Stimulated activated naive B cell treated with anti-CD40 and anti-IgM and Interleukin-4, amounts not matched to agents 10 μg/mL and 1 μg/mL and 100 μg/mL, for 72 hours (primary cell): ENCODE results near the gene INSIG1.
A peak's percentile ranks its signal among the peaks of the same experiment; 100 is the strongest.

Experiments used
- ATAC-seq, 2 donors: fragments of 150-1000 bp; cut with Tn5 transposase; replicated peaks; 2 replicates each; pipeline ENCODE4 v1.10.0; 2021; ENCODE audit warnings: moderate library complexity in 1 of 2
- DNase-seq: peaks from one replicate; pipeline ENCODE4 v3.0.0; 2021
- H3K27ac Mint-ChIP-seq: one replicate; pipeline ENCODE4 v1.8.0; 2022; ENCODE audit warnings: mild to moderate bottlenecking, mixed read lengths
- H3K27me3 Mint-ChIP-seq, 2 donors: one replicate each; pipeline ENCODE4 v1.8.0; 2022; ENCODE audit warnings: mixed read lengths in 2 of 2
- H3K36me3 Mint-ChIP-seq, 2 donors: one replicate each; pipeline ENCODE4 v1.8.0; 2022; ENCODE audit warnings: mixed read lengths in 2 of 2, mild to moderate bottlenecking in 1 of 2
- H3K4me1 Mint-ChIP-seq, 2 donors: one replicate each; pipeline ENCODE4 v1.8.0; 2022; ENCODE audit warnings: mixed read lengths in 2 of 2, mild to moderate bottlenecking in 1 of 2
- H3K4me3 Mint-ChIP-seq, 2 donors: one replicate each; pipeline ENCODE4 v1.8.0; 2022; ENCODE audit warnings: mild to moderate bottlenecking in 2 of 2, mixed read lengths in 2 of 2, moderate library complexity in 1 of 2
- H3K9me3 Mint-ChIP-seq, 2 donors: one replicate each; pipeline ENCODE4 v1.8.0; 2022; ENCODE audit warnings: mixed read lengths in 2 of 2, mild to moderate bottlenecking in 1 of 2

INSIG1 gene

DNA sequence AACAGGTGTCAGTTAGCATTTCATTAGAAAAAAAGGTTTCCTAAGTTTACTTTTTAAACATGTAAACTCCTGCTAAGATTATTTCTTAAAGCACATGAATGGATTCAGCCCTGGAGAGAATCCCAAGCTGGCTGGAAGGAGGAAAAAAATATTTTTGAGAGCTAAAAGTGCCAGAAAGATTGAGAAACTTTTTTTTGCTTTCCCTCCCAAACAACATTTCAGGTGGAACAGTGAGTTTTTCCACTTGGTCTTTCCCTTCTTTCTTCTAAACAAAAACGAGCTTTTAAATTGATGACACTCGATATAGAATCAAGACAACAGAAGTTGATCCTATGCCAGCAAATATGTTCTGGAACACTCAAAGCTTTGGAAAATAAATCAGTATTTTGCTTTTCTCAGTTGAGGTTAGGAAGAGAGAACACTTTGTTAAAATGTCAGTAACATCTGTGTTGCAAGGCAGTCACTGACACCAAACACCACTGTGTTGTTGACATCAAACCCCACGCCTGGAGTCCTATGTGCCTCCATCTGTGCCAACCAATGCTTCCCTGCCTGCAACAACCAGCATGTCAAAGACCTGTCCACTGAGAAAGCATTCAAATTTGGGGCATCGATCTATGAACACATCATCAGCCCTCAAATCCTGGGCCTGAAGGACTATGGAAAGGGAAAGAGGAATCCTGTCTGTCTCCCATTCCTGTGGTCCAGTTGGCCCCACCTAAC is 22.9 kb upstream of the INSIG1 start:
- no peak overlapping the region for H3K27ac Mint-ChIP-seq
- peaks cover 6 to 16% of the 10 kb centered on the region in 2 donors for H3K27me3 Mint-ChIP-seq
- no peaks in the 10 kb centered on the region for H3K4me1 Mint-ChIP-seq
- no peaks in the 10 kb centered on the region for H3K9me3 Mint-ChIP-seq
- ATAC-seq (no peak), DNase-seq (no peak)
- peaks cover 0 to 2% of the 10 kb centered on the region in 2 donors for H3K36me3 Mint-ChIP-seq
- H3K4me3 Mint-ChIP-seq, result no peak overlapping the region

DNA sequence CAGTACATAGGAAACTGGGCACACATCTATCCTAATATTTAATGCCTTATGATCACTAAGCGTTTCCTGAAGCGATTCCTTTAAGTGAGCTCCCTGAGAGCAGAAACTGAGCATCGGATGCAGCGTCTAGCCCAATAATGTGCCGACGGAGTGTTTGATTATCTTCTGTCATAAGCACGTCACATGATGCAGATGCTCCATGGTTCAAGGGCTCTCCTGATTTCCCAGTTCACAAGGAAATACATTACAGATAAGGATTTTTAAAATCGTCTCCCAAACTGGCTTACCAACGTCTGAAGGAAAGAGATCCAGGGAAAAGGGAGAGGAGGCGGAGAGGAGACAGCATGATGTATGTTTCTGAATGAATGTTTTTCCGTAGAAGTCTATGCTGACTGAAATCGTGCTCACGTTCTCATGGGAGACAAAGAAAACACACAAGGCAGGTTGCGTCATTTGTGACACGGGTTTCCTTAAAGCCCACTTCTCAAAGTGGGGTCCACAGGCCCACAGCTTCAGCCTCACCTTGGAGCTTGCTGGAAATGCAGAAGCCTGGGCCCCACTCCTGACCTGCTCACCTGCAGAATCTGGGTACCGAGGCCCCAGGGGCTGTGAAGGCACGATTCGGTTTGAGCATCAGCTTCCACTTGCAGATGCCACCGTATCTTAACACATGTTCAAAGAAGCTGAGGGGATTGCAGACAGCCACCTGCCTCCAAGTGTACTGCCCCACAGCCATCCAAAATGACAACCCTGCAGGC is 21.5 kb upstream of the INSIG1 start:
- ATAC-seq (no peak), DNase-seq (no peak)
- H3K27me3 Mint-ChIP-seq, result peaks cover 6 to 12% of the 10 kb centered on the region in 2 donors
- peaks cover 0 to 3% of the 10 kb centered on the region in 2 donors for H3K36me3 Mint-ChIP-seq
- no peak overlapping the region for H3K27ac Mint-ChIP-seq
- H3K4me1 Mint-ChIP-seq, result peaks cover 4 to 11% of the 10 kb centered on the region in 2 donors
- no peak overlapping the region for H3K4me3 Mint-ChIP-seq
- no peaks in the 10 kb centered on the region for H3K9me3 Mint-ChIP-seq

DNA sequence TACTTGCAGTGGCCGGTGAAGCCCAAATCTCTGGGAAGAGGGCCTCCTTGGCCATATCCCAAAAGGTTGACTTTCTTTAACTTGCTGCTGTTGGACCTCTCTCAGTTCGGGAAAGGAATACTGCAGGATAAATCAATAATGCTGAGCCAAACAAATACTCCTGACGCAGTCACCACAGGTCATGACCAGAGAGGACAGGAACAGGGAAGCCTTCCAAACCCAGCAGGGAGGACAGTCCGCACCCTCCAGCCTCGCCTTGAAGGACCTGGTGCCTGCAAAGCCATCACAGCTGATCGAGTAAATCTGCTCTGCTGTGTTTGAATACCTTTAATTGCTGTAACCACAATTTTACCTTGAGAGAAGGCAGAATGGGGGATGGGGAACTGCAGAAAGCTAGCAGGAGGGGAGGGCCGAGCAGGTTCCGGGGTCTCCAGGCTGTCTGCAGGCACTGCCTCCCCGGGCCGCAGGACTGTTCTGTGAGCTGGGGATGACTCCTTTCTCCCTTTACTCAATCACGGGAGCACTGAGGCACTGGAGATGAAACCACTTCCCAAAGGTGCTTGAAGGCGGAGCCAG is 20.8 kb upstream of the INSIG1 start:
- peaks cover 0 to 3% of the 10 kb centered on the region in 2 donors for H3K36me3 Mint-ChIP-seq
- peaks cover 7 to 18% of the 10 kb centered on the region in 2 donors for H3K4me1 Mint-ChIP-seq
- peaks cover 6 to 8% of the 10 kb centered on the region in 2 donors for H3K27me3 Mint-ChIP-seq
- no peak for ATAC-seq
- H3K4me3 Mint-ChIP-seq, result no peak overlapping the region
- no peak for DNase-seq
- H3K9me3 Mint-ChIP-seq, result no peaks in the 10 kb centered on the region
- no peak overlapping the region for H3K27ac Mint-ChIP-seq

DNA sequence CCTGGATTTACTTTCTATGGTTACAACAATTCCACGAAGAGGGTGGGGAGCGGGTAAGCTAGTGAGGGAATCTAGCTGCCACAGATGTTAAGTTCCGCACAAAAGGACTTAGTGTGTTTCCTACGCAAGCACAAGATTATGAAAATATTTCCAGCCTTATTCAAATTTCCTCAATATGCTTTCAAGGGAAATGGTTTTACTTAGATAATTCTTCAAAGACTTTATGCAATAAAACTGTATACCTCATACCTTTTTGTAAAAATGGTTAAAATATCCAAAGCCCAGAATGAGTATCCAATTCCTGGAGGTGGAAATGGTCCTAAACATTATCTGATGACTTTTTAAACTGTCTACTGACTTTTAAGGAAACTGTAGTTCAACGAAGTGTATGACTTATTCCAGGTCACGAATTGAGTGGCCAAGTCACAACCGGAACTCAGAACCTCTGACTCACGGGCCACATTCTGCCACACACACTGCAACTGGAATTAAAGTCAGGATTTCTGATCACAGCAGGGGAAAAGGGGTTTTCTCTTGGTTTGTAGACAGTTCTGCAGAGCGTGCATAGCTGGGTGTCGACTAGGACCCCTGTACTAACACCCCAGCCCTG is 20.2 kb upstream of the INSIG1 start:
- Mint-ChIP-seq H3K4me1 (peaks cover 12 to 24% of the 10 kb centered on the region in 2 donors), H3K36me3 (peaks cover 0 to 3% of the 10 kb centered on the region in 2 donors), H3K27me3 (peaks cover 6 to 8% of the 10 kb centered on the region in 2 donors), H3K27ac (no peak overlapping the region), H3K9me3 (no peaks in the 10 kb centered on the region), H3K4me3 (no peak overlapping the region)
- no peak for DNase-seq
- no peak for ATAC-seq

DNA sequence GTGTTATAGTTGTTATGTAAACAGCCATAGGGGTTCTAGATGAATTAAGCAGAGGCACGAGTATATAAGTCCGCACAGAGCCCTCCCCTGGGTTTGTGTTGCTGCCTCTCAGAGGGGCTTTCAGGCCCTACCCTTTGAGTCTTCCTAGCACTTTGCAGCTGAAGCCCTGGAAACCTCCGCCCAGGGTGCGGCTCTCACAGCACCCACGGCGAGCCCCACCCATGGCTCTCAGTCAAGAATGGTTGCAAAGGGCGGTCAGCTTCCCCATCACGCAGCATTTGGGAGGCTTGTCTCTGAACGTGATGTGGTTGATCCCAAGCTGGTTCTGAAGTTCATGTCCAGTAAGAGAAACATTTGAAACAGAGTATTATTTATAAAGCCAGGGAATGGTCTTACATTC is 18.8 kb upstream of the INSIG1 start:
- H3K27ac Mint-ChIP-seq, result no peak overlapping the region
- no peaks in the 10 kb centered on the region for H3K9me3 Mint-ChIP-seq
- peaks cover 23 to 38% of the 10 kb centered on the region in 2 donors for H3K4me1 Mint-ChIP-seq

DNA sequence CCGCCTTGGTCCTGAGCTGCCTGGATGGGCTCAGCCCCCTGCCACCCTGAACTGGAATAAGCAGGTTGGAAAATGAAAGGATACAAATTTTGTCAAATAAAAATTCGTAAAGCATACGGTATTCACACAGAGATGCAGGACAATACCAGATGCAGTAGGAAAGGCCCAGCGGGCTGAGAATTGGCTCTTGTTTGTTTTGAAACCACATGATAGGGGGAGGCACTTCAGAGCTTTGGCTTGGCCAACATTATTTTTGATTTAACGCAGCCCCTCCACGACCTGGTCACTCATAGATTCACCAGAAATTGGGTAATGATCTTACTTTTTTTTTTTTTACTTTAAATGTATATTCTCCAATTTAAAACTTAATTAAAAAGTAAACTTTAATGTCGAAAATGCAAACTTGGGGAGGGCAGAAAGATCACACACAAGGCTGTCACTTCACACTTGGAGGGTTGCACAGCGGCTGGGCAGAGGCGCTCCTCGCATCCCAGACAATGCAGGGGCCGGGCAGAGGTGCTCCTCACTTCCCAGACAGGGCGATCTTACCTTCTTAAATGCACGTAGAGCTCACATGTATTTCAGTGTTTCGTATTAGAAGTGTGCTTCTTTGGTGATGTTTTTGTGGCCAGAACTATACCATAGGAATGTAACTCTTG is 17.8 kb upstream of the INSIG1 start:
- DNase-seq (no peak), ATAC-seq (no peak)
- Mint-ChIP-seq H3K4me1 (peaks cover 31 to 48% of the 10 kb centered on the region in 2 donors), H3K36me3 (peaks cover 0 to 3% of the 10 kb centered on the region in 2 donors), H3K27me3 (no peaks in the 10 kb centered on the region), H3K9me3 (no peaks in the 10 kb centered on the region), H3K4me3 (no peak overlapping the region), H3K27ac (no peak overlapping the region)

More for the DNA sequence above, 18.8 kb upstream of the INSIG1 start:
- DNase-seq, result no peak
- H3K4me3 Mint-ChIP-seq, result no peak overlapping the region
- H3K27me3 Mint-ChIP-seq, result no peaks in the 10 kb centered on the region
- H3K36me3 Mint-ChIP-seq, result peaks cover 0 to 3% of the 10 kb centered on the region in 2 donors
- ATAC-seq, result no peak

DNA sequence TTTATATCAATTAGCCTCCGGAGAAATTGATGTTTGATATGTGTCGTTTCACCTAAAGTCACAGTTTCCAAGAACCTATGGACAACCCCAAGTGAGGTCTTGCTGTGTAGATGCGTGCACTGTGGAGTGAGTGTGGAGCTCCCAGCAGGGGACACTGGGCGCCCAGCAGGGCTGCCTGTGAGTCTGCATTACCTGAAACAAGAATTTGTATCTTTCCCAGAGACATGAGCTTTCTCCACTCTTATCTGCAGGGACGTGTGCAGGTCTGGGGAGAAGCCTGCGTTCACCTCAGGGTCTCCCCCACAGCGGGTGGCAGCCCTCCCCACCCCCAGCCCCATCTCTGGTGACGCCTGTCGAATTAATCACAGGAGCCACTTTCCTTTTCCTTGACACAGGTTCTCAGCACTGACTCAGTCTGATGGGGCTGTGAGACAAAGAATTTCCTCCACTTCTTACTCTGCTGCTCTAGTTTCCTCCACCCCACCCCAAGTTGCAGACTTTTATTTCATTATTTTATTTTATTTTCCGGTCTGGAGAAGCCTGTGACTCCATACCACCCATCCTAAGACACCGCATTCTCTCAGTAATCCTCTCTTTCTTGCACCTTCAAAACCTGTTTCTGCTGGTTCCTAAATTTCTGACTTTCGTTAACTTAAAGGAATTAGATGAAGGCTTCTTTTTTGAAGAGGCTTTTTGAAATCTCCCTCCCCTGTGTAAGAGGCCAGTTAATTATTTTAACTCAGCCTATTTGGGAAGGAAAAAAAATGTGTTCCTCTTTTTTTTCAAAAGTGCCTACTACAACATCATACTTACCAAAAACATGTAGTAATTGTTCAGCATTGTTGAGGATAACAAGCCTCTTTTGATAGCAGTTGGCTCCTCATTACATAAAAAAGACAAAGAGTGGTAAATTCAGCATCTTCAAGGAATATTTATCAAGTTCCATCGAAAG is 17.0 kb upstream of the INSIG1 start:
- ATAC-seq, result no peak
- Mint-ChIP-seq H3K27me3 (no peaks in the 10 kb centered on the region), H3K27ac (peak overlapping the region; percentile 32)

DNA sequence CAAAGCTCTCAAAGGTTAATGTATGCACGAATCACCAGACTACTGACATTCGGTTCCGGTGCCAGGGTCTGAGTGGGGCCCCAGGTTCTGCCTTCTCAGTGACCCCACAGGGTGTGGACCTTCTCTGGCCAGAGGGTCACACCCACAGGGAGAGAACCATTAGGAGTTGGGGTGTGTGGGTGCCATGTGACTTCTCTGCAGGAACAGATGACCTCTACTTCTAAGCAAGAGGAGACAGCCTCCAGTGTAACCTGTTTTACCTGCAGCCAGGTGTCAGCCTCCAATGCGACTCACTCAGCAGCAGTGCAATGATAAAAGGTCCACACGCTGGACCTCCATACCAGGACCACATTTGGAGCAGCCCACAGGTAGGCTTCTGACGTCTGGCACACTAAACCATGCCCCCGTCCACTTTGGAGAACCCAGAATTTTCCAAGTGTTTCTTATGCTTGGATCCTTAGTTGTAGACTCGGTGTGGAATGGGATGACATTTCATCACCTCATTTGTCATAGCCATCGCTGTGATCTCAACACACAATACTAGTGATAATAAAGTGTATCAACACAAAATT is 16.2 kb upstream of the INSIG1 start:
- Mint-ChIP-seq H3K4me3 (no peak overlapping the region), H3K36me3 (peaks cover 0 to 3% of the 10 kb centered on the region in 2 donors), H3K9me3 (no peaks in the 10 kb centered on the region), H3K4me1 (peaks cover 46 to 64% of the 10 kb centered on the region in 2 donors), H3K27ac (no peak overlapping the region), H3K27me3 (no peaks in the 10 kb centered on the region)
- no peak for DNase-seq
- ATAC-seq, result no peak

More for the DNA sequence above, 17.0 kb upstream of the INSIG1 start:
- Mint-ChIP-seq H3K9me3 (no peaks in the 10 kb centered on the region), H3K36me3 (peaks cover 0 to 3% of the 10 kb centered on the region in 2 donors), H3K4me3 (no peak overlapping the region), H3K4me1 (peaks cover 38 to 56% of the 10 kb centered on the region in 2 donors)
- no peak for DNase-seq

DNA sequence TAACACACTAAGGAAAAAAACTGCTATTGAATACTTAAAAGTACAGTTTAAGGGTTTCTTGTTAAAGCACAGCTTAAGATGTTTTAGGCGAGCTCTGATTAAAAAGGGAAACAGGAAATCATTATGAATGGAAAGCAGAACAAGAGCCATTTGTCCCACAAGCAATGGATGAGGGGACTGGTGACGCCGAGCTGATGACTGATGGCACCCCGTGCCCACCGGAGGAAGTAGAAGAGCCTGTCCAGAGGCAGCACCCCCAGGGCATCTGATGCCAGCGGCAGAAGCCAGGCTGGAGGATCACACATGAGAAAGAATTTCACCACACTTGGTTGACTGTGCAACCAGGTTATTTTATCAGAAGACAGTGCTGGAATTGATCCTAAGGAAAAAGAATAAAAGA is 15.0 kb upstream of the INSIG1 start:
- Mint-ChIP-seq H3K4me3 (peak overlapping the region; percentile 49 to 69), H3K36me3 (peaks cover 0 to 3% of the 10 kb centered on the region in 2 donors), H3K4me1 (peaks cover 57 to 76% of the 10 kb centered on the region in 2 donors), H3K9me3 (no peaks in the 10 kb centered on the region), H3K27me3 (no peaks in the 10 kb centered on the region), H3K27ac (peak overlapping the region; percentile 85)
- ATAC-seq, result peak; percentile 64 to 66
- peak; percentile 43 for DNase-seq

DNA sequence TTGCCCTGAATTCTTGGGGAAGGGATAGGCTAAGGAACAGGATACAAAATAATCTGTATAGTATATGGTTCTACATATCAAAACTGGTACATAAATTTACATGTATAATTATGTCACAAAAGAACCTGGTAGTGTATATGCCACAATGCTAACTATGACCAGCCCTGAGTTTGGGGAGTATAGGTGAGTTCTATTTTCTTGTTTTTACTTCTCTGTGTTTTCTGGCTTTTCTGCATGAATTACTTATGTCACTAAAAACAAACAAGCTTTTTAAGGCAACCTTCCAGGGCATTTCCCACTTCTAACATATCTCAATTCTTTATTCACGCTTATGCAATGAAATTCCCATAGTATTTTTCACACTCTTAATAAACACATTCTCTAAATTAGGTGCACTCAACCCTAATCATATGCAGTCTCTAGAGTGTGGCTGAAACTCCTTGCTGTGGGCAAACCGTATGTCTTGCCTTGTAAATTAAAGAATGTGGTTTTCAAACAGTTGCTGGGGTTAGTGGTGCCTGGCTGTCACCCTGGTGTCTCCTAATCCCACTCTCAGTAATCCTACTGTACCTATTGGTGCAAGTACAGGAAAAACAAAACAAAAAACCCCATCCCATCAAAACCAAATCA is 14.0 kb upstream of the INSIG1 start:
- Mint-ChIP-seq H3K4me1 (peaks cover 65 to 86% of the 10 kb centered on the region in 2 donors), H3K36me3 (peaks cover 0 to 2% of the 10 kb centered on the region in 2 donors), H3K4me3 (peak overlapping the region in 1 of 2 donors; percentile 81), H3K9me3 (no peaks in the 10 kb centered on the region), H3K27me3 (no peaks in the 10 kb centered on the region), H3K27ac (no peak overlapping the region)
- DNase-seq (no peak), ATAC-seq (peak; percentile 61 to 65)

DNA sequence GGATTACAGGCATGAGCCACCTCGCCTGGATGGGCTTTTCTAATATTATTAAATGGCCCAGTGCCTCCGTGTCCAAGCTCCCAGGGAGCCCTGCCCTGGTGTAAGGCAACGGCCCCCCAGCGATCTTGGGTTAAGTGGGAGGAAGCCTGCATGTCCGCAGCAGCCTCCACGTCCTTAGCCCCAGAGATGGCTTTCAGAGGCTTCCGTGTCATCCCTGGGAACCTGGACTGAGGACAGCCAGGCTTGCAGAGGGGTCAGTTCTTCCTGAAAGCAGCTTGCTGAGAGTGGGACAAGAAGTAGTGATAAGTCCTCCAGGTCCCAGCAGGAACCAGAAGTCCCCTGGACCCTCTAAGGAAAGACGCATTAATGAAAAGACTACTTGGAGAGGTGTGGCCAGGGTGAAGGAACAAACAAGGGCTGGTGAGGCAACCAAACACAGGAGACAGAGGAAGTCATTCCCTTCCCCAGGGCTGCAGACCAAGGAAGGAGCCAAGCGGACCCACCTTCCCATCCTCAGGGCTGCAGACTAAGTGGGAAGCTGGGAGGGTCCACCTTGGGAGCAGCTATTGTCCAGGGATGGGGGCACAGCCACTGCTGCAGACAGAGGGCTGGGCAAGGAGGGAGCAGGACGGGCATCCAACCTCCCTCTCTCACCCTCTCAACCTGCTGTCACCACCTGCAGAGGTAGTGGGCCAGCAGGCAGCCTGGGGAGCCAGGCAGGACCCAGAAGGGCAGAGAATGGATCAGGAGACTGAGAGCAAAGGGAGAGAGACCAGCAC is 13.0 kb upstream of the INSIG1 start:
- ATAC-seq (no peak), DNase-seq (no peak)
- H3K27ac Mint-ChIP-seq, result peak overlapping the region; percentile 72
- H3K36me3 Mint-ChIP-seq, result peaks cover 0 to 2% of the 10 kb centered on the region in 2 donors
- peak overlapping the region; percentile 77 to 81 for H3K4me3 Mint-ChIP-seq
- H3K9me3 Mint-ChIP-seq, result no peaks in the 10 kb centered on the region
- peaks cover 69 to 95% of the 10 kb centered on the region in 2 donors for H3K4me1 Mint-ChIP-seq
- no peaks in the 10 kb centered on the region for H3K27me3 Mint-ChIP-seq

DNA sequence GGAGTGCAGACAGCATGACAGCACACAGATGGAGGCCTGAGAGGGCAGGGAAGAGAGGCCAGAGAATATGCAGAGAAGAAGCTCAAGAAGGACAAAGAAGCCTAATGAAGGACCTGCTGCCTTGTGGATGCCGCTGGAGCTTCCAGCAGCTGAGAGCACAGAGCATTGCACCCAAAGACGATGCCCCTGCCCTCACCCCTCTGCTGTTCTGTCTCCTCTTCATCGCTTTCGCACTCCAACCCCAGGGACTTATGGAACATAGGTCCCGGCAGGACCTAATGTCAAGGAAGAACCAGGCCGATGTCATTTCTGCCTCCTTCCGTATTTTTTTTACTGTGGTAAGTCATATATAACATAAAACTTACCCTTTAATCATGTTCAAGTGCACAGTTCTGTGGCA is 12.3 kb upstream of the INSIG1 start:
- no peak for DNase-seq
- peak in 1 of 2 donors; percentile 1 for ATAC-seq
- peak overlapping the region; percentile 77 to 81 for H3K4me3 Mint-ChIP-seq
- no peaks in the 10 kb centered on the region for H3K9me3 Mint-ChIP-seq
- H3K27me3 Mint-ChIP-seq, result no peaks in the 10 kb centered on the region
- peaks cover 0 to under 1% of the 10 kb centered on the region in 2 donors for H3K36me3 Mint-ChIP-seq
- peaks cover 69 to 92% of the 10 kb centered on the region in 2 donors for H3K4me1 Mint-ChIP-seq
- peak overlapping the region; percentile 91 for H3K27ac Mint-ChIP-seq
